Breast epithelium (tissue), 4 donors: ENCODE measurements around the gene TSHR. TPM values are rescaled to one million over a fixed set of nuclear protein-coding genes. Genes with fewer than 3 reads are reported as not detected.
A peak's percentile ranks its signal among the peaks of the same experiment; 100 is the strongest.

Source experiments
- DNase-seq, 2 donors: peaks; one replicate each; pipeline ENCODE4 v3.0.0-alpha.2; 2019; ENCODE audit warnings: low spot score in 2 of 2
- H3K27ac ChIP-seq, 2 donors: fragments of 200-600 bp; sonication (generic) in 1 of 2; one replicate each; pipeline ENCODE4 v1.5.1; 2016 to 2019; ENCODE audit warnings: mild to moderate bottlenecking in 1 of 2
- H3K27me3 ChIP-seq, 2 donors: fragments of 200-600 bp; sonication (generic) in 1 of 2; one replicate each; pipeline versions ENCODE4 v1.5.1 to v1.6.0; 2017 to 2019; ENCODE audit warnings: control low read depth in 1 of 2, mild to moderate bottlenecking in 1 of 2
- H3K36me3 ChIP-seq: fragments of 200-600 bp; one replicate; pipeline ENCODE4 v1.5.1; 2019
- H3K4me1 ChIP-seq, 2 donors: fragments of 200-600 bp; sonication (generic); one replicate each; pipeline ENCODE4 v1.5.1; 2016 to 2019; ENCODE audit warnings: control low read depth in 1 of 2
- H3K4me3 ChIP-seq, 3 donors: fragments of 200-600 bp; sonication (generic); 1 replicate in 2 of 3; 2 replicates in 1 of 3; pipeline ENCODE4 v1.5.1; 2016 to 2019; ENCODE audit warnings: mild to moderate bottlenecking in 3 of 3, moderate library complexity in 2 of 3
- H3K9me3 ChIP-seq, 2 donors: fragments of 200-600 bp; sonication (generic) in 1 of 2; one replicate each; pipeline ENCODE4 v1.5.1; 2016 to 2019; ENCODE audit warnings: control low read depth in 1 of 2
- POLR2A ChIP-seq: fragments of 450-650 bp; IDR thresholded peaks from one replicate; pipeline ENCODE4 v1.6.1; 2016; ENCODE audit warnings: antibody characterized with exemption, mild to moderate bottlenecking, moderate library complexity
- POLR2AphosphoS5 ChIP-seq, 3 donors: sonication (generic); formaldehyde crosslinking; IDR thresholded peaks; one replicate each; pipeline ENCODE4 v1.6.1; 2017; ENCODE audit warnings: antibody characterized with exemption in 3 of 3
- intact Hi-C: fragments of 100-400 bp; cut with DNase I; formaldehyde crosslinking; loops from one replicate; pipeline ENCODE4 v1.15.1; 2023; ENCODE audit warnings: low total_unique reads
- total RNA-seq, 3 donors: library from RNA; depleted of rRNA; stranded (reverse); fragments of >200 nt; gene quantifications; one replicate each; pipeline ENCODE4 v1.1.0, GENCODE V29; 2016
- TF ChIP-seq, protein P1 (sequence below), 3 donors: fragments of 450-650 bp; IDR thresholded peaks; one replicate each; pipeline ENCODE4 v1.5.1; 2016 to 2017; ENCODE audit warnings: antibody characterized with exemption in 3 of 3, mild to moderate bottlenecking in 3 of 3, moderate library complexity in 3 of 3

TSHR gene
- total RNA-seq, 3 donors from 2014 or later: 0.48 to 1.6 TPM; not detected in 1

DNA sequence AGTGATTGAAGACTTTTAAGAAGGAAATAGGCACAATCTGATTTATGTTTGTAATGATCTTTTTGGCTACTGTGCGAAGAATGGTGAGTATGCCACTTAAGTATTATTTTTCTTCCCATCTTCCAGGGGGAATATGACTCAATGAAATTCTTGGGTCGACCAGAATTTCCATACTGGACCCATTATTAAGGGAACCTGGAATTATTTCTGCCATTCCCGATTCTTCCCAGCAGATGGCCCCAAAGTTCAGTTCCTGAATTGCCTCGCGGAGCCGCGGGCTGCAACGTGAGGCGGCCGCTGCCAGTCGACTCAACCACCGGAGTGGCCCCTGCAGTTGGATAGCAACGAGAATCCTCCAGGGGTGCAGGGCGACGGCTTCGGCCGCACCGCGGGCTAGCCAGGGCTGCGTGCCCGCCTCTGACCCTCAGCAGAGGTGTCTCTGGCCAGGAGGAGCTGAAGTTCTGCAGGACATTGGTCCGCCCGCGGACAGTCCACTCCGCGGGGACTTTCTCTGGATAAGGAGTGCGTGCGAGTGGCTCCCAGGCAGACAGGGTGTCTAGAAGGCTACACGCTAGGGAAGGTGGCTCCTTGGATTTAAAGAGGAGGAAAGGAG, 628 bp upstream of the TSHR start:
- intact Hi-C loops: loop anchor here (5.0 kb wide), 1 partner anchor 33 kb away; no protein-coding TSS in a partner anchor
- DNase-seq: peak; percentile 53 to 80

GRCh38 chr14:80956102-80956501, 681 bp downstream of the TSHR start:
- TF ChIP-seq POLR2A (no peak), POLR2AphosphoS5 (IDR thresholded peaks at IDR 0.05) (no peak)
- TF ChIP-seq, protein P1, sequence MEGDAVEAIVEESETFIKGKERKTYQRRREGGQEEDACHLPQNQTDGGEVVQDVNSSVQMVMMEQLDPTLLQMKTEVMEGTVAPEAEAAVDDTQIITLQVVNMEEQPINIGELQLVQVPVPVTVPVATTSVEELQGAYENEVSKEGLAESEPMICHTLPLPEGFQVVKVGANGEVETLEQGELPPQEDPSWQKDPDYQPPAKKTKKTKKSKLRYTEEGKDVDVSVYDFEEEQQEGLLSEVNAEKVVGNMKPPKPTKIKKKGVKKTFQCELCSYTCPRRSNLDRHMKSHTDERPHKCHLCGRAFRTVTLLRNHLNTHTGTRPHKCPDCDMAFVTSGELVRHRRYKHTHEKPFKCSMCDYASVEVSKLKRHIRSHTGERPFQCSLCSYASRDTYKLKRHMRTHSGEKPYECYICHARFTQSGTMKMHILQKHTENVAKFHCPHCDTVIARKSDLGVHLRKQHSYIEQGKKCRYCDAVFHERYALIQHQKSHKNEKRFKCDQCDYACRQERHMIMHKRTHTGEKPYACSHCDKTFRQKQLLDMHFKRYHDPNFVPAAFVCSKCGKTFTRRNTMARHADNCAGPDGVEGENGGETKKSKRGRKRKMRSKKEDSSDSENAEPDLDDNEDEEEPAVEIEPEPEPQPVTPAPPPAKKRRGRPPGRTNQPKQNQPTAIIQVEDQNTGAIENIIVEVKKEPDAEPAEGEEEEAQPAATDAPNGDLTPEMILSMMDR (IDR thresholded peaks at IDR 0.05): no peak
- DNase-seq: no peak
- Histone ChIP-seq H3K4me1 (peaks cover 0 to 2% of the 10 kb centered on the region in 2 donors), H3K9me3 (no peaks in the 10 kb centered on the region), H3K36me3 (no peaks in the 10 kb centered on the region), H3K27ac (no peak overlapping the region), H3K4me3 (no peak overlapping the region), H3K27me3 (no peaks in the 10 kb centered on the region)
- intact Hi-C loops: no loop called here

More for the DNA sequence above, 628 bp upstream of the TSHR start:
- TF ChIP-seq POLR2AphosphoS5 (IDR thresholded peaks at IDR 0.05) (peak in 2 of 3 donors; percentile 25 to 28), POLR2A (no peak)
- TF ChIP-seq, protein P1 (IDR thresholded peaks at IDR 0.05): peak; percentile 42 to 86 (median 82)
- H3K27me3 ChIP-seq: no peaks in the 10 kb centered on the region
- H3K36me3 ChIP-seq: no peaks in the 10 kb centered on the region
- no peaks in the 10 kb centered on the region for H3K9me3 ChIP-seq
- H3K27ac ChIP-seq: no peak overlapping the region
- peak overlapping the region; percentile 45 to 69 (median 55) for H3K4me3 ChIP-seq
- H3K4me1 ChIP-seq: peaks cover 0 to 2% of the 10 kb centered on the region in 2 donors

GRCh38 chr14:80956922-80957321, 1.5 kb downstream of the TSHR start:
- no peak for TF ChIP-seq POLR2A
- TF ChIP-seq, protein P1 (IDR thresholded peaks at IDR 0.05): no peak
- no peak for TF ChIP-seq POLR2AphosphoS5 (IDR thresholded peaks at IDR 0.05)
- Histone ChIP-seq H3K4me1 (peaks cover 0 to 2% of the 10 kb centered on the region in 2 donors), H3K9me3 (no peaks in the 10 kb centered on the region), H3K27me3 (no peaks in the 10 kb centered on the region), H3K36me3 (no peaks in the 10 kb centered on the region), H3K4me3 (no peak overlapping the region), H3K27ac (no peak overlapping the region)
- no peak for DNase-seq
- intact Hi-C loops: no loop called here

- H3K9me3 ChIP-seq: no peaks in the 10 kb centered on the region
- peaks cover 0 to 2% of the 10 kb centered on the region in 2 donors for H3K4me1 ChIP-seq
- no peaks in the 10 kb centered on the region for H3K27me3 ChIP-seq
- H3K27ac ChIP-seq: no peak overlapping the region
- H3K36me3 ChIP-seq: no peaks in the 10 kb centered on the region
- no peak for DNase-seq
- intact Hi-C loops: no loop called here
- TF ChIP-seq POLR2A: no peak
- TF ChIP-seq POLR2AphosphoS5 (IDR thresholded peaks at IDR 0.05): no peak
- TF ChIP-seq, protein P1 (IDR thresholded peaks at IDR 0.05): no peak
- H3K4me3 ChIP-seq: no peak overlapping the region
Observed at GRCh38 chr14:80957613-80958012, 2.2 kb downstream of the TSHR start.

DNA sequence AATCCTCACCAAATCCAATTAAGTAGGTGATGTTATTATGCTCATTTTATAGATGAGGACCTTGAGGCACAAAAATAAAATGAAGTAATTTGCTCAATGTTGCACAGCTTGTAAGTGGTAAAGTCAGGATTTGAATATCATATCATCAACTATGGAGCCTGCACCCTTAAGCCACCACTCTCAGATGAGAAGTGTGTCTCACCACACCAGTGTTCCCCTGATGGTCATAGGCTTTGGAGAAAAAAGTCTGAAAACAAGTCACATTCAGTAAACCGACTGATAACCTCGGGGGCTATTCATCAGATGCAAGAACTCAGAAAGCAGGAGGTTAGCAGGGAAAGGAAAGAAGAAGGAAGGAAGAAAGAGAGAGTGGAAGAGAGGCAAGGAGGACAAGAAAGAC, 2.8 kb downstream of the TSHR start:
- TF ChIP-seq POLR2AphosphoS5 (IDR thresholded peaks at IDR 0.05) (no peak), POLR2A (no peak)
- TF ChIP-seq, protein P1 (IDR thresholded peaks at IDR 0.05): no peak
- H3K27ac ChIP-seq: no peak overlapping the region
- no peak for DNase-seq
- intact Hi-C loops: no loop called here
- H3K27me3 ChIP-seq: no peaks in the 10 kb centered on the region
- H3K4me3 ChIP-seq: no peak overlapping the region
- H3K4me1 ChIP-seq: peaks cover 0 to 2% of the 10 kb centered on the region in 2 donors
- H3K9me3 ChIP-seq: no peaks in the 10 kb centered on the region
- H3K36me3 ChIP-seq: no peaks in the 10 kb centered on the region
